GM15510 (cell line): ENCODE measurements around the gene NSMCE3.

ENCODE experiments used
- POLR2A ChIP-seq: IDR thresholded peaks from 3 replicates; pipeline ENCODE4 v1.6.1; 2011; ENCODE audit warnings: borderline replicate concordance; ENCODE audit not compliant: insufficient read length; ENCODE audit errors: extremely low read depth

Gene NSMCE3

DNA sequence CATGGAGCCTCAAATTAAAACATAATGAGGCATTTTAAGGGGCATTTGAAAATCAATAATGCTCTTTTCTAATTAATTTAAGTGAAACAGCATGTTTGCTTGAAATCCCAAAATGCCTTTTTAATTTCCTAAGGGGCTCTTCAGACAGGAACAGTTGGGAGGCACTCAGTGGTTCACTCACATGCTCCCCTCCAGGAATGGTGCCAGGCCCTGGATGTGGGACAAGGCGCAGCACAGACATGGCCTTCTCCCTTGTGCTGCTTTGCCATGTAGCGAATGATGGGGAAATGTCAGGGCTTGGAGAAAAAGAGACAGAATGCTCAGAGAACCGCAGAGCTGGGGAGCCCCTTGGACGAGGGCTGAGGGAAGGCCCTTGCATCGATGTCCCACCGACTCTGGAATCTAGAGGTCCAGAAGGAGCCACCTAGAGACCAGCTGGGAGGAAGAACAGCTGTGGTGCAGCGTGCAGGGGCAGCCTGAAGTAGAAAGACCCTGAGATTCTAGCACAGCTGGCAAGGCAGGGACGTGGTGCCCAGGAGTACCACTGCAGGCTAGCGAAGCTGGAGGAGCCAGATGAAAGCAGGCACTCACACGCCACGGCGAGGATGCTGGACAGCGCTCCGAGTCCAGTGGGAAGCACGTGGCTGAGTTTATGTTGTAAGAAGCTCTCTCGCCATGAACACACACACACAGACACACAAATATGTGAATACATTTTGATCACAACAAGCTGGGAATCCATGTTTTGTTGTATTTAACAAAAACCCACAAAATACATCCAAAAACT is 27.0 kb downstream of the NSMCE3 start:
- TF ChIP-seq POLR2A, result no peak

DNA sequence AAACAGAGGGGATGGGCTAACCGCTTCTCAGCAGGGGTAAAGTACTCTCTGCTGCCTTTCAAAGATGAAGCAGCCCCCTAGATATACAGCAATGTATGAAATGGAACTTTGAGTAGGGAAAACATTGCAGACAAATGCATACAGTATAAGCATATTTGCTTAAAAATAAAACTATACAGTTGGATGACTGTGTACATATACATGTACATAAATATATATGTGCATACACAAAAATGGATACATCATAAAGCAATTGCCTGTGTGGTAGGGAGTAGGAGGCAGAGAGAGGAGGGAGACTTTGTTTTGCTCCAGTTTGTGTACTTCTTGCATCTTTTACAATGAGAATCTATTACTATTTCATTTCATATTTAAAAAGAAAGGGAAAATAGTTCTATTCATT is 28.4 kb downstream of the NSMCE3 start:
- no peak for TF ChIP-seq POLR2A

DNA sequence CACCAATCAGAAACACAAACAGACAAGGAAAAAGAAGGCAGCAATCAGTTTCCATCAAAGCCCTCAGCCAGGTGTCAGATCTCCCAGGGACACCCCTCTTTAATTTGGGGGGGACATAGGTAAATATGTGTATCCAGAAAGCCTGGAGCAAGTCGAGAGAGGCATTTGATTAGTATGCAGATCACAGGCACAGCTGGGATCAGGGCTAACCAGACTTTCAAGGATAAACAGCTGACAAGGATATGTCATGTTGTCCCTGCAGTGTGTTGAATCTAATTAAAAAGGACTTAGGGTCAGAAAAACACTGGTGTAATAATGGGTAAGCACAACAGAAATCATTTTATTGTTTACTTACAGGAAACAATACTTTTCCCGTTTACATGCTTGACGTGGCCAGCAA is 30.2 kb downstream of the NSMCE3 start:
- TF ChIP-seq POLR2A, result no peak

DNA sequence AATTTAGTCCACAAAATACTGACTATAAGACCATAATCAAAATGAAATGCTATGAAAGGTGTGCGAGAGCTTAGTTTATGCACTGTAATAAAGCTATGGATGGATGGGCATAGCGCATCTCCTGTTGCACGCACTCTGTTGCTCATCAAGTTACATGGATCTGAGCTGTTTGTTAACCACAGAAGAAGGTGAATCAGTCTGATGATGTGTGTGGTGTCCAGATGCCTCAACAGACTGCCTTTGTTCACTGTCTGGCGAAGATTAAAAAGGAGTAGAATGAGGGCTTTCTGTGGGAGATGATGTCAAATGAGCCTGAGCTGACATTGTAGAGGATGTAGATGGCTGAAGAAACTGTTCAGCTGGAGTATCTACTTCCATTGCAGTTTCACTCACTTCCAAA is 36.1 kb downstream of the NSMCE3 start:
- no peak for TF ChIP-seq POLR2A

DNA sequence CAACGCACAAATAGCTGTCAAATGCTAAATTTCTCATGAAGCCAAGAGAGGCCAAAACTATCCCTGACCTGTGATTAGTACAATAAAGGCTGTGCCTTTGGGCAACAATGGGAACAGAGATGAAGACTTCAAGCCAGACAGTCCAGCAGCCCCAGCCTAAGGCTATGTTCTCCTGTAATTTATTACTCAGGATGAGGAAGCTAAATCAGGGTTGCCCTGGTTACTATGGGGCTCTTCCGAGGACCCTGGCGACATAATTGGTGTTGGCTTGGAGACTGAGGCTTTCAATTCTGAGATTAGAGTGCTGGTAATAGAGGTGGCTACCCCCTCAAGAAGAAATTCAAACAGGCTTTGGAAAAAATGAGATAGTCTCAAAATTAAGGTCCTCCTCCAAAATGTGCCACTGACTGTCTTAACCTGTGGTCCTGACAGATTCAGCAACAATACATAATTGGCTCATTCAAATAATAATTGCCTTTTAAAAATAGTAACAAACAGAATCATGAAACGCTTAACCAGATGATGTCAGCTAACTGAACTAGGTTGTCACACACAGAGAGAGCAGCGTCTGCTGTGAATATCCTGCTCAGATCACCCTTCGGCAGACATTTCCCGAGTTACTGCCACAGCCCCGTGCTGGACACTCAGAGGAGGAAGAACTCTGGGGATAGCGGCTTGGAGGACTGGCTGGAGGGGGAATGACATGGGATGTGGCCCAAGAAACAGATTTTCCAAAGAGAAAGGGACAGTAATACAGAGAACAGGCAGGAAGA is 43.0 kb downstream of the NSMCE3 start:
- TF ChIP-seq POLR2A, result no peak

DNA sequence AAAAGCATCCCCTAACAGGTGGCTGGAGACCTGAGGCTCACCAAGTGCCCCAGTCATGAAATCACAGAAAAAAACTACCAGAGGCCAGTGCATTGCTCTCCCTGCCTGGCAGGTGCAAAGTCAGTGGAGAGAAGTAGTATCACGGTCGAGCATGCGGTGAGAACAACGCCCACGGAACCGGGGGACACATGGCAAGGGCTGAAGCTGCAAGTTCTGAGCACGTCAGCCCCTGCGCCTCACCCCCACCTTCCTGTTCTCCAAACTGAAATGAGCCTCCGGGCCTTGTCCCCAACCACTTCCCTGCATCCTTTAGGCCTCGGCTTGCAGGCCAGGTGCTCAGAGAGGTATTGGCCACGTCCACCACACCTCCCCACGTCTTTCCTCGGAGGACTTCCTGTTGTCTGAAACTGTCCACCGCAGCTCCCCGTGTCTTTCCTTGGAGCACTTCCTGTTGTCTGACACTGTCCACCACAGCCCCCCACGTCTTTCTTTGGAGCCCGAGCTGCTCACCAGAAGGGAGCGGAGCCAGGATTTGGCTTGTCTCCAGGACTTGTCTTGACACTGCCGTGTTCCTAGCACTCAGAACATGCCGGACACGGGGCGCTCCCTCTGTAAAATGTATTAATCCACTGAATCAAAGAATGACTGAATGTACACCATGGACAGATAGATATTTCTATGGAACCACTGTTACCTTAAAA is 43.9 kb downstream of the NSMCE3 start:
- TF ChIP-seq POLR2A, result no peak

DNA sequence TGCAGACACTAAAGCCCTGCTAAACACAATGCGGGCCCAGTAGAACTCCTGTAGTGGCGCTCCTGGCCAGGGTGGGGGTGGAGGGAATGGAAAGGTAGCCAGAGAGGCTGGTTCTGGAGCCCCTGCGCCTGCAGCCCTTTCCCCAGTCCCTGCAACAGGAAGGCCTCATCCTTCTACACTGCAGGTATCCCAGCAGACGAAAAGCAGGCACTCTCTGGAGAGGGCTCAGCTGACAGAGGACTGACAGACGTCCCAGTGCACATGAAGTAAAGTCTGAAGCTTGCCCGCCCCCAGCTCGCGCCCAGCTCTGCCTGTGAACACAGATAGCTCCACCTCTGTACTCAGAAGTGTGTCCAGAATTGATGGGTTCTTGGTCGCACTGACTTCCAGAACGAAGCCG is 46.0 kb downstream of the NSMCE3 start:
- no peak for TF ChIP-seq POLR2A

DNA sequence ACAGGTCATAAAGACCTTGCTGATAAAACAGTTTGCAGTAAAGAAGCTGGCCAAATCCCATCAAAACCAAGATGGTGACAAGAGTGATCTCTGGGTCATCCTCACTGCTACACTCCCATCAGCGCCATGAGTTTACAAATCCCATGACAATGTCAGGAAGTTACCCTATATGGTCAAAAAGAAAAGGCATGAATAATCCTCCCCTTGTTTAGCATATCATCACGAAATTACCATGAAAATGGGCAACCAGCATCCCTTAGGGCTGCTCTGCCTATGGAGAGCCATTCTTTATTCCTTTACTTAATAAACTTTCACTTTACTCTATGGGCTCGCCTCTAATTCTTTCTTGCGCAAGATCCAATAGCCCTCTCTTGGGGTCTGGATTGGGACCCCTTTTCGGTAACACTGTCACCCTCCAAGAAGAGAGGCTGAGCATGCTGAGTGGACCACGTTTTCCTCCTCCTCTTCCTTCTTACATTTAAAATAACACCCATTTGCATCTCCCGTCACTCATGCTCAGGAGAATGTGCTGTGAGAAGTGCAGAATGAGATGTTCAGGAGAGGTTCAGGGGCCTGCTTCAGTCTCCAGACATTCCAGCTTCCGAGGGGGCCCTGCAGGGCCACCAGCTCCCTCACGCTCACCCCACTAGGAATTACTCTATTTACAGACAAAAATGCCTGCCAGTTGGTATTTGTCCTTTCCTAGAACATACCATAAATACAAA is 47.3 kb downstream of the NSMCE3 start:
- no peak for TF ChIP-seq POLR2A

DNA sequence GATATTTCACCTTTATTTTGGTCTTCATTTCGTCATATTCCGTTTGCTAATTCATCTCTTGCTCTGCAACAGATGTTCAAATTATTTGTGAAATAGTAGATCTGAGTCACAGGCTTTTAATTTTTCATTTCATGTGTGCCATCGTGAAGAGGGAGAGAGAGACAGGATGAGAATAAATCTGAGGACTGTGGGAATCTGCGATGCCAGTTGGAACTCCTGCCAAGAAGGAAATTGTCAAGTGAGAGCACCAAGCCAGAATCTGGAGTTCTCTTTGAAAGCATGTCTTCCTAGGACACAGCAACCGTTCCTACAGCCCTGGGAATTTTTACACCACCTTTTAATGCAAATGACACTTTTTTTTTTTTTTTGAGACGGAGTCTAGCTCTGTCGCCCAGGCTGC is 48.8 kb downstream of the NSMCE3 start:
- no peak for TF ChIP-seq POLR2A

DNA sequence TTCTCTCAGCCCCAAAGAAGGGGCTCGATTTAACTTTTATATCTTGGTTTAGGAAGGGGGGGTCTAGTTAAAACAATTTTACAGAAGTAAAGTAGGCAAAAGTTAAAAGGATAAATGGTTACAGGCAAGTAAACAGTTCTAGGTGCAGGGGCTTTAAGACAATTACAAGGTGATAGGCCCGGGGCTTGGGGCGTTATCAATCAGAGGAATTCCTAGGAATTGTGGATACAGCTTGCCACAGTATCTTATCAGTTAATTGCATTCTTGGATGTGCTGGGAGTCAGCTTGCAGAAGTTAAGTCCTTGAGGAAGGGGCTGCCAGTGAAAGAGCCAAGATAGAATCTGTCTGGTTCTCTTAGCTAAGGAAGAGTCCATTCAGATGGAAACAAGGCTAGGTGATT is 52.7 kb downstream of the NSMCE3 start:
- no peak for TF ChIP-seq POLR2A
